GM20431 (cell line): Measurements from ENCODE around the gene SYNPO2.

Experiments used
- in situ Hi-C: fragments of 300-500 bp; cut with MseI, MboI; formaldehyde crosslinking; loops from one replicate; pipeline ENCODE4 v1.15.0; 2020; ENCODE audit warnings: low sequenced_read_pairs; ENCODE audit not compliant: unreplicated experiment

Gene SYNPO2

DNA sequence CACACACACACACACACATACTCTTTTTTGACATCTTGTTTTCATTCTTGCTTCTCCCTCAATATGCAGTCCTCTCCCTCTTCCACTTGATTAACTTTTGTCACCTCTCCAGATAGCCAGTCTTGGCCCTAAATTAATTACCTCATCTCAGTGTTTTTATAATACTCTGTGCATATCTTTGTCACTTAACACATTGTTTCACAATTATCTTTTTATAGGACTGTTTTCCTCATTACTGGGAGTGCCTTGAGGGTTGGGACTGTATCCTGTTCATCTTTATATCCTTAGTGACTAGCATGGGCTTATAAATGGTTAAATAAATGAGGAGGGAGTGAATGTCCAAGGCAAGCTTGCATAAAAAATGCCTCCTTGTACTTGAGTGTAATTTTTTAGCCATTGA lies 33.1 kb downstream of the SYNPO2 start:
- in situ Hi-C loops = no loop called here

DNA sequence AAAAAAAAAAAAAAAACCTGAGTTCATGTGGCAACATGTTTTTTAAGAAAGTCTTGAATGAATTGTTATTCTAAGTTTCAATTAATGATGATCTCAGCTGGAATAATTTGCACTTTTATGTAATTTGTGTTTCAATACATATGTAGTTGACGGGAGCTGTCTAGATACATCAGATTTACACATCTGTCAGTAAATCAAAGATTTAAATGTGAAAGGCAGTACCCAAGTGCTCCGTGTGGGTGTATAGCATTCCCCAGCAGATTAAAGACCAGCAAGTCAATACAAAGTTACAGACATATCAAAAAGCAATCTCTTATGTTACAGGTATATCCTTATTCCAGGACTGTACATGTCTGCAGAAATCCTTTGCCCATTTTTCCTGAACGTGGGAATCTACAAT lies 35.2 kb downstream of the SYNPO2 start:
- in situ Hi-C loops = no loop called here

DNA sequence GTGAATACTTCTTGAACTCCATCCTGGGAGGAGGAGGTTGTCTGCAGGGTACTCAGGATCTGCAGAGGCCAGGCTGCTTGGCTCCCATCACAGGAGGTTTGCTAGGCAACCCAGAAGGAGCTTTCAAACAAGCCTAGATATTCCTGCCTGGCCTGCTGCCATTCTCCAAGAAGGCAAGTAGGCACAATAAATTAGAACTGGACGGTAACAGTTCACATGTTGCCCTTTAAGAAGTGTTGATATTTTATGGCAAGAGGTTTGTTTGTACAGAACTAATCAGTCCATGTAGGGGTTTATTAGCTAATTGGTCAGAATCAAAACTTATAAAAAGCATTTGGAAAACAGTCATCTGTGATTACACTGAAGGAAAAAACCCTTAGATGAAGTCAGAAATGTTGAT lies 39.3 kb downstream of the SYNPO2 start:
- in situ Hi-C loops = no loop called here

DNA sequence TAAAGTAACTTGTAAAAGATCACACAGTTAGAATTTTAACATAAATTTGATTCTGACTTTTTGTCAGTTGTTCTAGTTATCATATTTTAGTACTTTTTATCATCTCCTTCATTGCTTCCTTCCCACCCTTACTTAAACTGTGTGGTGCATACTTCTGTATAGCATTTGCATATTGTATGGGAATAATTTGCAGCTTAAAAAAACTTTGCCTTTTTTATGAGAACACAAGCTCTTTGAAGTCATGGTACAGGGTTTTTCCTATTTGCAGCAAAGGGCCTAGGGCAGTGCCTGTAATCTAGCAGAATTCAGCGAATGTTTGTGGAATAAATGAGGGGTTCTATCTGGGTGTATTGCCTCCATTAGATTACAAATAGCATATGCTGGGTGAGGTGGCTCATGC lies 41.6 kb downstream of the SYNPO2 start:
- in situ Hi-C loops = no loop called here

DNA sequence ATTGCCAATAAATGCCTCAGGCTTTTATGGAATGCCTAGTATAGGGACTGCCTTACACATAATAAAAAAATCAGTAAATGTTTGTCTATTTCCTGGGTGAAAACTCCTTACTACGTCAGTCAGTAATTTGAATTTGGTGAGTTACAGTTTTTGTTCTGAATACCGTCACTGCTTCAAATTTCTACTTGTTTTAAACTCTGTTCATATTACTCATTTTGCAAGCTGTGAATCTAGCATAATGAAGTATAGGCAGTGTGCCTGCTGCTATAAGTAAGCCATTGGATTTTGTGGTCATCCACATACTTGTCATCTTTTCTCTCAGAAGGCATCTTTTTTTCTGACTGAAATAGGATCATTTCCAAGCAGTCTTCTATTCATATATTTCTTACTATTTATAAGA lies 43.1 kb downstream of the SYNPO2 start:
- in situ Hi-C loops = no loop called here

DNA sequence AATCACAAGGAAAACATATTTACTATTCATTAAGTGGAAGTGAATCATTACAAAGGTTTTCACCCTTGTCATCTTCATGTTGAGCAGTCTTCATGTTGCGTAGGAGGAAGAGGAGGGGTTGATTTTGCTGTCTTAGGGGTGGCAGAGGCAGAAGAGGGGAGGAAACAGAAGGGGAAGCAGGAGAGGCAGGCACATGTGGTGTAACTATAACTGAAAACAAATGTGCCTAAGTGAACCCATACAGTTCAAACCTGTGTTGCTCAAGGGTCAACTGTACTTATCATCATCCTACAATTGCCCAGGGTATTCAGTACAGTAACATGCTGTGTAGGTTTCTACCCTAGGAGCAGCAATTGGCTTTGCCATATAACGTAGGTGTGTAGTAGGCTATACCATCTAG lies 47.2 kb downstream of the SYNPO2 start:
- in situ Hi-C loops = no loop called here

DNA sequence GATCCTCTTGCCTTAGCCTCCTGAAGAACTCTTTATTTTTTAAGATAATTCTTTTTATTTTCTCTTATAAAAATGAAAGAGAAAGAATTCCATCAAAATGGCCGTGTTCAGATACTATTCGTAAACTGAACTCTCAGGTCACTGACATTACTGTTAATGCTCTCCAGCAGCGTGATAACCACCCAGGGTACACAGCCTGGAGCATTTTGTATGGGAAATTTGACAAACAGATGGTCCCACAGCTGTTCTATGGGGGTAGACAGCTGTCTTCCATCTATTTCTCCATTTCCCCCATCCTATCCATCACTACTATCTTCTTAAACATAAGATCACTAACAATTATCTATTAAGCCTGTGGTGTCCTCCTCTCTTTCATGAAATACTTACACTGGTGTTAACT lies 47.8 kb downstream of the SYNPO2 start:
- in situ Hi-C loops = no loop called here

- in situ Hi-C loops = no loop called here
These were observed 50.6 kb downstream of the SYNPO2 start for GRCh38 chr4:118939169-118939783.

DNA sequence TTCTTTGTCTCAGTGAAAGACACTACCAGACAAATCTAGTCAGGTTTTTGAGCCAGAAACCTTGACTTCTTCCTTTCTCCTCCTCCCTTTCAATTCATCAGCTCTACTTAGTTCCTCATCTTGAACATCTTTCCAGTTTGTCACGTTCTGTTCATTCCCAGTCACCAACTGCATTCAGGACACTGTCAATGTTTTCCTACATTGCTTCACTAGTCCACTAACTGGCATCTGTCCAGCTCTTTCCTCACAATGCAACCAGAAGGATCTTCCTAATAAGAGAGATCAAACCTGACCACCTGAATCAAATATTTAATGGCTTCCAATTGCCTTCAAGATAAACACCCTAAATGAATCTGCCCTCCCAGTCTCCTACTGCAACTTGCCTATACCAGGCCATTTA lies 52.5 kb downstream of the SYNPO2 start:
- in situ Hi-C loops = no loop called here

GRCh38 chr4:118941799-118942198 lies 53.1 kb downstream of the SYNPO2 start:
- in situ Hi-C loops = no loop called here

- in situ Hi-C loops = no loop called here
These were observed 53.8 kb downstream of the SYNPO2 start for GRCh38 chr4:118942465-118942864.

DNA sequence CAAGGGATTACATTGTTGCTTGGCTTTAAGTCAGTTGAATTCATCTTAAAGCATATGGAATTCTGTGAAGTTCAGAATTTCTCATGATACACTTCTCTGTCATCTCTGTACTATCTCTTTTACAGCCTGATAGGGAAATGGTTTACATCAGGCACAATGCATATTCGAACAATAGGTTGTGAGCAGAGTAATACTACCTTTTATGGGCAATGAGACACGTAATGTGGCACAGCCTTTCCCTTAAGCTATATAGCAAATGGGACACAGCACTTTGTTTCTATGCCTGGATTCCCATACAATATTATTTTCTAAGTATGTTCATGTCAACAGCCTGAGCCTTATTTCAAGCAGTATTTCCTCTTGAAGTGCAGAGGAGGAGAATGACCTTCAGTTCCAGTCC lies 58.4 kb downstream of the SYNPO2 start:
- in situ Hi-C loops = no loop called here

DNA sequence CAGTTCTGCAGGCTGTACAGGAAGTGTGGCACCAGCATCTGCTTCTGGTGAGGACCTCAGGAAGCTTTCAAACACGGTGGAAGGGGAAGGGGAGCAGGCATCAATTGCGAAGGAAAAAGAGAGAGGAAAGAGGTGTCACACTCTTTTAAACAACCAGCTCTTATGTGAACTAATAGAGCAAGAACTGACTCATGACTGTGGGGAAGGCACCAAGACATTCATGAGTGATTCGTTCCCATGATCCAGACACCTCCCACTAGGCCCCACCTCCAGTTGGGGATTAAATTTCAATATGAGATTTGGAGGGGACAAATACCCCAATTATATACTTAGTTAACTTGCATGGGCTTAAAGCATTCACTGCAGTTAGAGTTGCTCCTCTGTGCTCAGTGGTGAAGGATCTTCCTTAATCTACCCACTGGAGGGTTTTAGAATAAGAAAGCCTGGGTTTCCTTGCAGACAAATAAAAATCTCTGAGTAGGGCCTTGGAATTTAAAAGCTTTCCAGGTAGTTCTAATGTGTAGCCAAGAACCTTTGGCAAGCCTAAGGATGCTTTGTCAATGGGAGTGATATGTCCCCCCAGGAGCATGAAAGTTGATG lies 60.0 kb downstream of the SYNPO2 start:
- in situ Hi-C loops = no loop called here

GRCh38 chr4:118950224-118950623 lies 61.6 kb downstream of the SYNPO2 start:
- in situ Hi-C loops = no loop called here

- in situ Hi-C loops = no loop called here
These were observed 62.4 kb downstream of the SYNPO2 start for GRCh38 chr4:118950929-118951570.

- in situ Hi-C loops = no loop called here
These were observed 64.6 kb downstream of the SYNPO2 start for GRCh38 chr4:118953276-118953675.

GRCh38 chr4:118954246-118954645 lies 65.6 kb downstream of the SYNPO2 start:
- in situ Hi-C loops = no loop called here

- in situ Hi-C loops = no loop called here
These were observed 66.9 kb downstream of the SYNPO2 start for GRCh38 chr4:118955515-118955914.

GRCh38 chr4:118957722-118958445 lies 69.2 kb downstream of the SYNPO2 start:
- in situ Hi-C loops = no loop called here

DNA sequence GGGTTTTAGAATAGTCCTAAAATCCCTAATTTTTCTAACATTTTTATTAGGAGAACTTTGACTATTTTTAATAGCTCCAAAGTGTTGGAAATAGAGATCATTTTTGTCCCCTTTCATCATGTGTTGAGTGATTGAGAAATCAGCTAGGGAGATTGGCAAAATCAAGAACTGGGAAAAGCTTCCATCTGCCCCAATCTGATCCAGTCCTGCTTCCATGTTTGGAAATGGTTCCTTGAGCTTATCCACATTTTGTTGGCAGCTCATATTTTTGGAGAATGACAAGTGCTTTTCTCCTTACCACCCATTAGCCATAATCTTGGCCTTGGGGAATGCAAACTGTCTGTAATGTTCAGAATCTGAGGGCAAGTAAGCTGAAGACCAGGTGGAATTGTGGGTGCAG lies 73.9 kb downstream of the SYNPO2 start:
- in situ Hi-C loops = no loop called here

DNA sequence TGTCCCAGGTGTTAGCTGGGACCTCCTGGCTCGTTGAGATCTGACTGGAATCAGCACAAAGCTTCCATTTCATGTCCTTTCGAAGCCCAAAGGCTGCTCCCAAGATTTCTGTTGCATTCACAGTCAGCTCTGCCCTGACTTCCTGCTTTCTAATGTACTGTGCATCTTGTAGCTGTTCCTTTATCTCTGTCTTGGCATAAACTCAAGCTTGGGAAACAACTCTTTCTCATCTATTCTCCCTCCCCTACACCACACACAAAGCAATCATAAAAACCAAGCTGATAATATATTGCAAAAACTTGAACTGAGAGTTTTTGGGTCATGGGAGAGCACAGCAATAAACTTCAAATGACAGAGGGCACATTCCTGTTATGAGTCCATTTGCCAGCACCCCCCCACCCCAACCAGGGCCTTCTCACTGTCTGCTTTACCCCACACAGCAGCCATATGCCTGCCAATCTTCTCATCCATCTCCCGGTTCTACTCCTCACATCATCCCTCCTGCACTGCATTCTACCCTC lies 76.3 kb downstream of the SYNPO2 start:
- in situ Hi-C loops = no loop called here
